ENCODE data around the gene NEXN. TPM values are rescaled to one million over a fixed set of nuclear protein-coding genes. Genes with fewer than 3 reads are reported as not detected.

The NEXN gene
- total RNA-seq, 2 donors from 2014 or later = 1.0 to 10.9 TPM

DNA sequence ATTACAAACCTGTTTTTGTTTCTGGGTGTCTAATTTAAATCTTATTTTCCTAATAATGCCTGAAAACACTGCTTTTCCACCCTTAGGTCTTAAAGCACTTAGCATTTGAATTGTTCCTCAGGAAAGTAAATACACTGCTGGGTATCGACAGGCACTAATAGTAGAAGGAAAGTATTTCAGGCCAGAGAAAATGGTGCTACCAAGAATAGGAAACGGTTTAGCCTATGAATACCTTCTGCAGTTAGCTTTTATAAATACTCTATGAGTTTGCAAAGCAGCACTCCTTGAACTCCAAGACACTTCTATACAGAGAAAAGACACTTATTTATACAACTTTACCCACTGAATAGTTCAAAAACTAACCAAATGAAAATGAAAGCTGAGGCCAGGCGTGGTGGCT is 83.7 kb downstream of the NEXN start:
- Histone ChIP-seq H3K27ac (no peak overlapping the region), H3K36me3 (peaks cover 3% of the 10 kb centered on the region), H3K9ac (ENCODE audit: low read depth in 2 of 2, low read length in 2 of 2) (no peak overlapping the region), H3K9me3 (no peaks in the 10 kb centered on the region), H3K27me3 (no peaks in the 10 kb centered on the region), H3K4me3 (no peak overlapping the region), H3K4me1 (peaks cover 14% of the 10 kb centered on the region)
- TF ChIP-seq, protein P1, sequence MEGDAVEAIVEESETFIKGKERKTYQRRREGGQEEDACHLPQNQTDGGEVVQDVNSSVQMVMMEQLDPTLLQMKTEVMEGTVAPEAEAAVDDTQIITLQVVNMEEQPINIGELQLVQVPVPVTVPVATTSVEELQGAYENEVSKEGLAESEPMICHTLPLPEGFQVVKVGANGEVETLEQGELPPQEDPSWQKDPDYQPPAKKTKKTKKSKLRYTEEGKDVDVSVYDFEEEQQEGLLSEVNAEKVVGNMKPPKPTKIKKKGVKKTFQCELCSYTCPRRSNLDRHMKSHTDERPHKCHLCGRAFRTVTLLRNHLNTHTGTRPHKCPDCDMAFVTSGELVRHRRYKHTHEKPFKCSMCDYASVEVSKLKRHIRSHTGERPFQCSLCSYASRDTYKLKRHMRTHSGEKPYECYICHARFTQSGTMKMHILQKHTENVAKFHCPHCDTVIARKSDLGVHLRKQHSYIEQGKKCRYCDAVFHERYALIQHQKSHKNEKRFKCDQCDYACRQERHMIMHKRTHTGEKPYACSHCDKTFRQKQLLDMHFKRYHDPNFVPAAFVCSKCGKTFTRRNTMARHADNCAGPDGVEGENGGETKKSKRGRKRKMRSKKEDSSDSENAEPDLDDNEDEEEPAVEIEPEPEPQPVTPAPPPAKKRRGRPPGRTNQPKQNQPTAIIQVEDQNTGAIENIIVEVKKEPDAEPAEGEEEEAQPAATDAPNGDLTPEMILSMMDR (IDR thresholded peaks at IDR 0.05) = no peak
- intact Hi-C loops (cut with DNase I) = loop anchor here (10.0 kb wide), 1 partner anchor 143 kb away; no protein-coding TSS in a partner anchor
- DNase-seq = no peak

DNA sequence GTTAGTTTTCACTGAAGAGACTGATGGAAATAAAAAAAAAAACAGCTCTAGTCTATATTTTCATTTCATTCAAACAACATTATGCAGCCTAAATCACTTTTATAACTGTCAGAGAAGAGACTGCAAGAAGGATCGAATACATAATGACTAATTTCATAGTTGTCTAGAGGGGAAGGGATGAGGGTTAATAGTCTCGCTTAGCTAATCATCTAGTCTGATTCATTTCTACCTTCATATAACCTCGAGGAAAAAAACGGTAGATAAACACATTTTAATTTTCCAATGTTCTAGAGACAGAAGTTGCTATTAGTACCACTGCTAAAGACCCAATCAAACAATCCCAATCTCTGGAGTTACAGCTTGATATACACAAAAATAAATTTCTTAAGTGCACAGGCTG is 87.0 kb downstream of the NEXN start:
- no peak overlapping the region for H3K9ac ChIP-seq (ENCODE audit: low read depth in 2 of 2, low read length in 2 of 2)
- DNase-seq = no peak
- no peaks in the 10 kb centered on the region for H3K27me3 ChIP-seq
- H3K4me1 ChIP-seq = peaks cover 14% of the 10 kb centered on the region
- H3K36me3 ChIP-seq = peaks cover 3% of the 10 kb centered on the region
- H3K27ac ChIP-seq = no peak overlapping the region
- intact Hi-C loops (cut with DNase I) = loop anchor here (10.0 kb wide), 1 partner anchor 139 kb away; no protein-coding TSS in a partner anchor
- H3K4me3 ChIP-seq = no peak overlapping the region
- H3K9me3 ChIP-seq = no peaks in the 10 kb centered on the region
- TF ChIP-seq, protein P1 (IDR thresholded peaks at IDR 0.05) = no peak

DNA sequence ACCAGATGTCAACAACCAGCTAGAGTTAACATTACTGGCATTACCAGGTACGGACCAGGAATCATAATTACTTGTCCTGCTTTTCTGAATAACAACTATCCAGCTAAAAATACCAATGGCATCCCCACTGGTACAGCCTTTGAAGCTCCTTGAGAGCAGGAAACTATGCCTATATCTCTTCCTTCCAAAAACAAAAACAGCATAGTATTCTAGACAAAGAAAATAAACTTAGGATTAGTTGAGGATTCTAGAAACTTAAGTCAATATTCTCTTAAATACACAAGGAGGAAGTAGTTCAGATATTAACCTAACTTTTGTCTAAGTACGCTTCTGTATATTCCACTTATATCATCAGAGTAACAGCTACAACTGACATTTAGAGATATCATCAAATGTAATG is 87.5 kb downstream of the NEXN start:
- intact Hi-C loops (cut with DNase I) = loop anchor here (10.0 kb wide), 1 partner anchor 139 kb away; no protein-coding TSS in a partner anchor
- peaks cover 3% of the 10 kb centered on the region for H3K36me3 ChIP-seq
- no peak overlapping the region for H3K27ac ChIP-seq
- no peak overlapping the region for H3K4me3 ChIP-seq
- no peak for DNase-seq
- H3K27me3 ChIP-seq = no peaks in the 10 kb centered on the region
- no peak overlapping the region for H3K9ac ChIP-seq (ENCODE audit: low read depth in 2 of 2, low read length in 2 of 2)
- H3K4me1 ChIP-seq = peaks cover 14% of the 10 kb centered on the region
- H3K9me3 ChIP-seq = no peaks in the 10 kb centered on the region
- TF ChIP-seq, protein P1 (IDR thresholded peaks at IDR 0.05) = no peak

DNA sequence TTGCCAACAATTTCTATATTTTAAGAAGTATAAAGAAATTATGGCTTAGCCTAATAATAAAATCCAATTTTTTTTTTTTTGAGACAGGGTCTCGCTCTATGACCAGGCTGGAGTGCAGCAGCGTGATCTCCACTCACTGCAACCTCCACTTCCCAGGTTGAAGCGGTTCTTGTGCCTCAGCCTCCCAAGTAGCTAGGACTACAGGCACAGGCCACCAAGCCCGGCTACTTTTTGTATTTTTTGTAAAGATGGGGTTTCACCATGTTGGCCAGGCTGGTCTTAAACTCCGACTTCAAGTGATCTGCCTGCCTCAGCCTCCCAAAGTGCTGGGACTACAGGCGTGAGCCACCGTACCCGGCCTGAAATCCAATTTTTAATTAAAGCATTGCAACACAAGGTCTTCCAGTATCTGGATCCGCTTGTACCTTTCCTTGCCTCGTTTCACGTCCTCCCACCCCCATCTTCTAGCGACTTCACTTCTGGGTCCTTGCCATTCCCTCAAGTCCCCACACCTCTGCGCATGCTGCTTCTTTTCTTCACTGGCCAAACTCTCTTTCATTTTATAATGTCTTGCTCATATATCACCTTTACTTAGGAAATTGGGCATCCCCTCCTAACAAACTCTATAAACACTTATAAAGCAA is 88.1 kb downstream of the NEXN start:
- peaks cover 14% of the 10 kb centered on the region for H3K4me1 ChIP-seq
- intact Hi-C loops (cut with DNase I) = loop anchor here (10.0 kb wide), 1 partner anchor 138 kb away; no protein-coding TSS in a partner anchor

DNA sequence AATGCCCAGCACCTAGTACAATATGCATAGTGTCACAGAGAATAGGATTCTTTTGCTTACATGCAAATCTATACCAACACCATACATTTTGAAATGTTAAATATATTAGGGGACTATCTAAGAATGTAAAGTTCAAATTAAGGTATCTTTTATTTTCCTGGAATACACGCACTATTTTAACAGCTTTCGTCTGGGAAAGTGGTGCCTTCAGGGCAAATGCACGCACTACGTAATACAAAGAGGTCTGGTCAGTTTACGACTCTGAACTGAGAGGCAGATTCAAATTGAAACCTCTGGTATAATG is 89.5 kb downstream of the NEXN start:
- H3K9me3 ChIP-seq = no peaks in the 10 kb centered on the region
- no peak for DNase-seq
- TF ChIP-seq, protein P1 (IDR thresholded peaks at IDR 0.05) = no peak
- peak overlapping the region; percentile 58 for H3K4me3 ChIP-seq
- H3K27me3 ChIP-seq = no peaks in the 10 kb centered on the region
- peak overlapping the region in 1 of 2 donors; percentile 95 for H3K9ac ChIP-seq (ENCODE audit: low read depth in 2 of 2, low read length in 2 of 2)
- intact Hi-C loops (cut with DNase I) = loop anchor here (10.0 kb wide), 1 partner anchor 137 kb away; no protein-coding TSS in a partner anchor
- H3K27ac ChIP-seq = peak overlapping the region; percentile 98
- H3K36me3 ChIP-seq = peaks cover 3% of the 10 kb centered on the region
- H3K4me1 ChIP-seq = peaks cover 14% of the 10 kb centered on the region

More for the DNA sequence above, 88.1 kb downstream of the NEXN start:
- Histone ChIP-seq H3K9ac (ENCODE audit: low read depth in 2 of 2, low read length in 2 of 2) (peak overlapping the region in 1 of 2 donors; percentile 28), H3K9me3 (no peaks in the 10 kb centered on the region), H3K27me3 (no peaks in the 10 kb centered on the region), H3K27ac (no peak overlapping the region), H3K36me3 (peaks cover 3% of the 10 kb centered on the region), H3K4me3 (peak overlapping the region; percentile 58)
- TF ChIP-seq, protein P1 (IDR thresholded peaks at IDR 0.05) = no peak
- no peak for DNase-seq

Measured in colonic mucosa (tissue), 4 donors.